Calu3 (cell line): ENCODE results near the gene GCNT2. TPM values are rescaled to one million over a fixed set of nuclear protein-coding genes. Genes with fewer than 3 reads are reported as not detected.
A peak's percentile ranks its signal among the peaks of the same experiment; 100 is the strongest.

Experiments
- BruUV-seq: library from RNA; stranded (reverse); fragments of 400-500 nt; replicated peaks from 2 replicates; lab custom pipeline; 2021; lab: Mats Ljungman, UMichigan
- CTCF ChIA-PET: fragments of 300-600 bp; sonication (Branson Sonifier 250); formaldehyde crosslinking; loops from one replicate; lab custom pipeline; 2022; ENCODE audit warnings: antibody characterized with exemption; lab: Charles Lee
- DNase-seq: peaks from one replicate; pipeline ENCODE4 v3.0.0; 2022
- H3K27ac Mint-ChIP-seq: one replicate; pipeline ENCODE4 v1.8.0; 2022; ENCODE audit warnings: mixed read lengths; ENCODE audit not compliant: unreplicated experiment
- H3K27me3 Mint-ChIP-seq: one replicate; pipeline ENCODE4 v1.8.0; 2022; ENCODE audit warnings: mixed read lengths; ENCODE audit not compliant: unreplicated experiment
- H3K36me3 Mint-ChIP-seq: one replicate; pipeline ENCODE4 v1.8.0; 2022; ENCODE audit warnings: mild to moderate bottlenecking, moderate library complexity, mixed read lengths; ENCODE audit not compliant: insufficient read depth, unreplicated experiment
- H3K4me1 Mint-ChIP-seq: one replicate; pipeline ENCODE4 v1.8.0; 2022; ENCODE audit warnings: mild to moderate bottlenecking, low read depth, mixed read lengths; ENCODE audit not compliant: unreplicated experiment
- H3K4me3 Mint-ChIP-seq: one replicate; pipeline ENCODE4 v1.8.0; 2022; ENCODE audit warnings: mild to moderate bottlenecking, low read depth, moderate library complexity, mixed read lengths; ENCODE audit not compliant: unreplicated experiment
- H3K9me3 Mint-ChIP-seq: one replicate; pipeline ENCODE4 v1.8.0; 2022; ENCODE audit warnings: low read depth, mixed read lengths; ENCODE audit not compliant: unreplicated experiment
- intact Hi-C: fragments of 100-400 bp; cut with micrococcal nuclease; formaldehyde crosslinking; loops from one replicate; pipeline ENCODE4 v1.10.0; 2022; ENCODE audit not compliant: unreplicated experiment
- total RNA-seq: library from RNA; stranded (reverse); gene quantifications from 2 replicates; pipeline ENCODE4 v1.2.3, GENCODE V29; 2022
- TF ChIP-seq, protein P1 (sequence below): fragments of 200-600 bp; IDR thresholded peaks from one replicate; pipeline ENCODE4 v1.8.0; 2022; ENCODE audit warnings: antibody characterized with exemption; ENCODE audit not compliant: unreplicated experiment

Gene GCNT2
- total RNA-seq, 1 experiment from 2014 or later = 18.0 TPM

DNA sequence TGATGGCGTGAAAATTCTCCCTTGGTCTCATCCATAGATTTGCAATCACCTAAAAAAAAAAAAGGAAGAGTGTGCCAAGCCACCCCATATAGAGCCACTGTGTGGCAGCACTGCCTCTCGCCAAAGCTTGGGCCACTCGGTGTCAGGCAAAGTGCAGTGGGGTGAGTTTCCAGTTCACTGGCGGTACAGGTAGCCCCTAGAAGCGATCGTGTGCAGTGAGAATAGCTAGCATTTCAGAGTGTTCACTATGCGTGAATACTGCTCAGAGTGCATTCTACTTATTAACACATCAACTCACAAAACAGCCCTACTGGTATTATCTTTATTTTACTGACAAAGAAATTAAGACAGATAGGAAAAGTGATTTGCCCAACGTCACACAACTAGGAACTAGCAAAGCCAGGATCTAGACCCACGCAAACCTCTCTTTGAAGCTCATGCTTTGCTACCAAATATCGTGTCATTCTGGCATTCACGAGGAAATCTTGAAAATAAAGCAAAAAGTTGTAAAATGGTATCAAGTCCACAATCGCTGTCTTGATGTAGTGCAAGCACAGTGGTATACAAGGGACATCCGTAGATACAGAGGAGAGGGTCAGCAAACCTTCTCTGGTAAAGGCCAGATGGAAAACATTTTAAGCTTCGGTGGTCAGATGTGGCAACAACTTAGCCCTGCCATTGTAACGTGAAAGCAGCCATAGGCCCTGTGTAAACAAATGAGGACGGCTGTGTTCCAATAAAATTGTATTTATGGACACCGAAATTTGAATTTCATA lies 10.4 kb upstream of the GCNT2 start:
- Mint-ChIP-seq H3K4me3 (no peak overlapping the region), H3K27ac (no peak overlapping the region), H3K27me3 (no peaks in the 10 kb centered on the region), H3K4me1 (peaks cover 18% of the 10 kb centered on the region), H3K36me3 (no peaks in the 10 kb centered on the region), H3K9me3 (no peaks in the 10 kb centered on the region)
- TF ChIP-seq, protein P1, sequence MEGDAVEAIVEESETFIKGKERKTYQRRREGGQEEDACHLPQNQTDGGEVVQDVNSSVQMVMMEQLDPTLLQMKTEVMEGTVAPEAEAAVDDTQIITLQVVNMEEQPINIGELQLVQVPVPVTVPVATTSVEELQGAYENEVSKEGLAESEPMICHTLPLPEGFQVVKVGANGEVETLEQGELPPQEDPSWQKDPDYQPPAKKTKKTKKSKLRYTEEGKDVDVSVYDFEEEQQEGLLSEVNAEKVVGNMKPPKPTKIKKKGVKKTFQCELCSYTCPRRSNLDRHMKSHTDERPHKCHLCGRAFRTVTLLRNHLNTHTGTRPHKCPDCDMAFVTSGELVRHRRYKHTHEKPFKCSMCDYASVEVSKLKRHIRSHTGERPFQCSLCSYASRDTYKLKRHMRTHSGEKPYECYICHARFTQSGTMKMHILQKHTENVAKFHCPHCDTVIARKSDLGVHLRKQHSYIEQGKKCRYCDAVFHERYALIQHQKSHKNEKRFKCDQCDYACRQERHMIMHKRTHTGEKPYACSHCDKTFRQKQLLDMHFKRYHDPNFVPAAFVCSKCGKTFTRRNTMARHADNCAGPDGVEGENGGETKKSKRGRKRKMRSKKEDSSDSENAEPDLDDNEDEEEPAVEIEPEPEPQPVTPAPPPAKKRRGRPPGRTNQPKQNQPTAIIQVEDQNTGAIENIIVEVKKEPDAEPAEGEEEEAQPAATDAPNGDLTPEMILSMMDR = peak; percentile 32
- CTCF ChIA-PET = interaction anchor here (0.9 to 1.3 kb wide), 3 partner anchors 18 to 290 kb away, joined by 4 read pairs; no protein-coding TSS in a partner anchor
- BruUV-seq = no TSS peak
- peak; percentile 62 for DNase-seq
- intact Hi-C loops = loop anchor here (1.0 to 2.0 kb wide), 2 partner anchors 184 to 291 kb away; partner anchors contain the start of genes C6orf52 and PAK1IP1

DNA sequence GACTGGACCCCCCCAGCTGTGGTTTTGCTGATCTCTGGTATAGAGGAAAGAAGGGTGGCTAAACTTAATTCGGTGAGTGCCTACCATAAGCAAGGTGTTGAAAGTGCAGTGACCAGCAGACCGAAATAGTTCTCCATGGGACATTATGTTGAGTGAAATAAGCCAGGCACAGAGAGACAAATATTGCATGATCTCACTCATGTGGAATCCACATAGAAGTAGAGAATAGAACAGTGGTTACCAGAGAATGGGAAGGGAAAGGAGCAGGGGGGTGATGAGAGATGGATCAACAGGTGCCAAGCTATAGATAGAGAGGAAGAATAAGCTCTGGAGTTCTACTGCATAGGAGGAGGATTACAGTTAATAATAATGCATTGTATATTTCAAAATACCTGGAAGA lies 9.7 kb upstream of the GCNT2 start:
- Mint-ChIP-seq H3K27ac (peak overlapping the region; percentile 28), H3K4me3 (no peak overlapping the region), H3K36me3 (no peaks in the 10 kb centered on the region), H3K9me3 (no peaks in the 10 kb centered on the region), H3K27me3 (no peaks in the 10 kb centered on the region), H3K4me1 (peaks cover 18% of the 10 kb centered on the region)
- intact Hi-C loops = loop anchor here (2.0 kb wide), 1 partner anchor 183 kb away; the partner anchor contains the start of genes C6orf52 and PAK1IP1
- DNase-seq = no peak
- CTCF ChIA-PET = interaction anchor here (1.3 kb wide), 1 partner anchor 17 kb away, joined by 4 read pairs; no protein-coding TSS in a partner anchor
- TF ChIP-seq, protein P1 = no peak
- BruUV-seq = no TSS peak

DNA sequence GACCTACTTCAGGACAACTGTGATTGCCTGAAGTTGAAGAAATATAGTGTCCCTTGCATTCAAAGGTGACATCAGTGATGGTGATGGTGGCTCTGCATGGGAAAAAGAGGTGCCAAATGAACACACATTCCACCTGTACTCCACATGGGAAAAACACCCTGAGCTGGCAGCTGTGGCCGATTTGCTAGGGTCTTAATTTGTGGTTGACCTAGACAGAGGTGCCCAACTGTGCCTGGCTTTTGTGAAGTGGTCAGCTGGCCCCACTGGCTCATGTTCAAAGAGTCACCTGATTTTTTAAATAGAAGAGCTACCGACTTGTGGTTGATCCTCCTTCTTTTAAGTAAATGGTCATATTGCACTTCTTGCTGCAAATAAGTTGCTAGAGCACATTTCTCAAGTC lies 7.6 kb upstream of the GCNT2 start:
- no TSS peak for BruUV-seq
- intact Hi-C loops = no loop called here
- DNase-seq = no peak
- Mint-ChIP-seq H3K4me1 (peaks cover 20% of the 10 kb centered on the region), H3K4me3 (no peak overlapping the region), H3K9me3 (no peaks in the 10 kb centered on the region), H3K27me3 (no peaks in the 10 kb centered on the region), H3K36me3 (peaks cover 4% of the 10 kb centered on the region), H3K27ac (no peak overlapping the region)
- CTCF ChIA-PET = no interaction called here
- TF ChIP-seq, protein P1 = no peak

DNA sequence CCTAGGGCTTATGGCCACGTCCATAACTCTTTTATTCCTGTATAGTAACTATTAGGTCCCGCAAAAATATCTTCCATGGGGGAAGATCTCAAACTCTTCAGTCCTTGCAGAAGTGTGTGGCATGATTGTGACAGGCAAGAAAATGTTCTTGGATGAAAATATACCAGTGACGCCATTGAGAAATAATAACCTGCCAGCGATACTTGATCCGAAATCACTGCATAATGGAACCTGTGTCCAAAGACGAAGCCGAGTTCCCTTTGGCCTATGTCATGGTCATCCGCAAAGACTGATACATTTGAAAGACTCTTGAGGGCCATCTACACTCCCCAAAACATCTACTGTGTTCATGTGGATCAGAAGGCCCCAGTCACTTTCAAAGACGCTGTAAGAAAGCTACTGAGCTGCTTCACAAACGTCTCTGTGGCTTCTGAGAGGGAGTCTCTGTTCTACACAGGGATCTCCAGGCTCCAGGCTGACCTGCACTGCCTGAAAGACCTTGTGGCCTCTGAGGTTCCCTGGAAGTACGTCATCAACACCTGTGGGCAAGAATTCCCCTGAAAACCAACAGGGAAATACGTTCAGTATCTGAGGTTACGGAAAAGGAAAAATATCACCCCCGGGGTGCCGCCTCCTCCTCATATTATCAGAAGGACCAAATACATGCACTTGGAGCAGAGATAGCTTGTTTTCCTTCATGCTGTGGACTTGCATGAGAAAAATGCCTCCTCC lies 6.9 kb upstream of the GCNT2 start:
- peaks cover 6% of the 10 kb centered on the region for H3K36me3 Mint-ChIP-seq
- H3K4me1 Mint-ChIP-seq = peaks cover 26% of the 10 kb centered on the region
- no peaks in the 10 kb centered on the region for H3K9me3 Mint-ChIP-seq
- no TSS peak for BruUV-seq
- no peak overlapping the region for H3K4me3 Mint-ChIP-seq
- intact Hi-C loops = no loop called here
- CTCF ChIA-PET = no interaction called here
- no peak overlapping the region for H3K27ac Mint-ChIP-seq
- H3K27me3 Mint-ChIP-seq = no peaks in the 10 kb centered on the region
- TF ChIP-seq, protein P1 = no peak
- no peak for DNase-seq
